Ovary (tissue), 3 donors: ENCODE data around the gene CRYBA2.

Source experiments
- CTCF ChIP-seq, 3 donors: fragments of 450-650 bp in 2 of 3; fragments of 200-600 bp in 1 of 3; IDR thresholded peaks; one replicate each; pipeline versions ENCODE4 v1.5.1 to v1.8.0; 2016 to 2022; ENCODE audit warnings: antibody characterized with exemption in 3 of 3, mild to moderate bottlenecking in 1 of 3
- POLR2A ChIP-seq: fragments of 450-650 bp; IDR thresholded peaks from one replicate; pipeline ENCODE4 v1.6.1; 2017; ENCODE audit warnings: antibody characterized with exemption, mild to moderate bottlenecking, moderate library complexity
- donor health status: DM: no; HTN: no; CAD: no.

- no peak for TF ChIP-seq CTCF (IDR thresholded peaks at IDR 0.05)
- TF ChIP-seq POLR2A: no peak
Measured at GRCh38 chr2:218963601-218964000, 29.6 kb downstream of the CRYBA2 start.
